Erythroblast (primary cell): Measurements from ENCODE around the gene COL9A3.

ENCODE experiments used
- GATA1 ChIP-seq: IDR thresholded peaks from 2 replicates; pipeline ENCODE4 v1.6.1; 2011; ENCODE audit warnings: low read depth, mild to moderate bottlenecking, control low read depth, low read length, moderate library complexity
- POLR2A ChIP-seq: IDR thresholded peaks from 2 replicates; pipeline ENCODE4 v1.6.1; 2011; ENCODE audit warnings: mild to moderate bottlenecking, low read length

DNA sequence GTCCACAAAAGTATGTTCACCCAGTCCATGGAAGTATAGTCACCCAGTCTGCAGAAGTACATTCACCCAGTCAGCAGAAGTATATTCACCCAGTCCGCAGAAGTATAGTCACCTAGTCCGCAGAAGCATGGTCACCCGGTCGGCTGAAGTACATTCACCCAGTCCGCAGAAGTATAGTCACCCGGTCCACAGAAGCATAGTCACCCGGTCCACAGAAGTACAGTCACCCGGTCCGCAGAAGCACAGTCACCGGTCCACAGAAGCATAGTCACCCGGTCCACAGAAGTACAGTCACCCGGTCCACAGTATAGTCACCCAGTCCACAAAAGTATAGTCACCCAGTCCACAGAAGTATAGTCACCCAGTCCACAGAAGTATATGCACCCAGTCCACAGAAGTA is 36.0 kb downstream of the COL9A3 start:
- TF ChIP-seq POLR2A (no peak), GATA1 (no peak)
